HPDE6-E6E7 (cell line): Measurements from ENCODE around the gene SHC4.

Experiments
- DNase-seq: peaks from one replicate; pipeline ENCODE4 v3.0.0; 2011; ENCODE audit warnings: missing footprints; ENCODE audit errors: extremely low spot score

SHC4 gene

DNA sequence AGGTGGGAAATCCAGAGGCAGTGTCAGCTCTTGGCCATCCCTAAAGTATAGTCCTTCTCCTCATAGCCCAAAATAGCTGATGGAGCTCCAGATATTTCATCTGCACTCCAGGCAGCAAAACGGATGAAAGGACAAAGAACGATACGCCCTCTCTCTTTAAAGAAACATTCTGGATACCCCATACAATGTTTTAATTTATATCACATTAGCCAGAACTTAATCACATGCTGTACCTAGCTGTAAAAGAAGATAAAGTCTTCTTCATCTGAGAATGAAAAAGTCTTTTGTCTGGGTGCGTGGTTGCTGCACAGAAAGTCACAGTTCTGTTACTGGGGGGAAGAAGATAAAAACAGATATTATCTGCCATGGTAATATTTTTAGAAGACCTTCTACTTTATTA lies 4.3 kb upstream of the SHC4 start:
- DNase-seq: no peak

DNA sequence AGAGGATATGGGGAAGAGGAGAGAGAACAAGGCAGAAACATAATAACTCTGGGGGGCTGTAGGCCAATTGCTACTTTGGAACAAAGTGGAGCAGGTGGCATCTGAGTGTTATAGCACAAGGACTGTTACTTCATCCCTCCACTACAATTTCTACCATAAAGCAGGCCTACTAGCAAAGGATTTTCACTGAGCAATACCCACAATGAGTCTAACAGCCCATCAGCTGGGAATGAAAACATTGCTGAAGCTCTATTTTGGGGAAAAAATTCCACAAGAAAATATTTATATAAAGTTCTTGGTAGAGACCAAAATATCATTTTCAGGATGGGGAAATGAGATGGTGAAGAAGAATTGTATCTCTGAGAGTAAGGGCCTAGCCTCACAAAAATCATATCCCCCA lies 3.6 kb upstream of the SHC4 start:
- DNase-seq: no peak

GRCh38 chr15:48966595-48967301 lies 3.0 kb upstream of the SHC4 start:
- peak; percentile 42 for DNase-seq

DNA sequence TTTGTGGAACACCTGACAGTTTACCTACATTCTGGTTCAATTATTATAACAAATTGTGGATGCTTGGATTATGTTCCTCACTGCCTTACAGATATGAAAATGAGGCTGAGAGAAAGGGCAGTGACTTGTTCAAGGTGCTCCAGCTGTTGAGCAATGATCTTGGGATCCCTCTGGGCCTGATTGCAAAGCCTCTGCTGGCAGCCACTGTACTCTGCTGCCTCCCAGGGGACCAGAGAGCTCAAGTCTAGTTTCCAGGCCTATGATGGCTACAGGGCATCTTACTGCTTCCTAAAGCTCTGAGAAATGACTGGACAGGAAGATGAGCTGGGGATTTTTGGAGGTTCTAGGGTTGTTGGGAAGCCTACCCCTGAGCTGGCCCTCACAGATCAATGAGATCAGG lies 2.3 kb upstream of the SHC4 start:
- peak; percentile 53 for DNase-seq

GRCh38 chr15:48964898-48965297 lies 1.2 kb upstream of the SHC4 start:
- no peak for DNase-seq

GRCh38 chr15:48962662-48963523 lies 826 bp downstream of the SHC4 start:
- no peak for DNase-seq

- no peak for DNase-seq
These were observed 7.8 kb downstream of the SHC4 start for GRCh38 chr15:48955967-48956366.

DNA sequence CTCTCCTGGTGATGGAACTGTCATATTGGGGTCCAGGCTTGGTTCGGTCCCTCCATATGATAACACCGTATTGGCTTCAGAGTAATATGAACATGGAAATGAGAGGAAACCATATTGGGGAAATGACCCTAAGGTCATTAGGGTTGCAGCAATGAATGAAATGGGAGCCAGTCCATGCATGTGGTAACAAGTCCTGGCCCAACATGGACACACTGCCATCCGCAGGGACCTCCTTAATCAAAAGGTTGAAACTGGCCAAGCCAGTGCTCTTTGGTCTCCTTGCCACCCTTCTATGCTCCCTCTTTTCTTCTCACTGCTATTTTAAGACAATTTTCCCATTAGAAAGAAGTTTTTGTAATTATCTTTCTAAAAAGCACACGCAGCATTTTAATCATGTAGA lies 8.3 kb downstream of the SHC4 start:
- no peak for DNase-seq

DNA sequence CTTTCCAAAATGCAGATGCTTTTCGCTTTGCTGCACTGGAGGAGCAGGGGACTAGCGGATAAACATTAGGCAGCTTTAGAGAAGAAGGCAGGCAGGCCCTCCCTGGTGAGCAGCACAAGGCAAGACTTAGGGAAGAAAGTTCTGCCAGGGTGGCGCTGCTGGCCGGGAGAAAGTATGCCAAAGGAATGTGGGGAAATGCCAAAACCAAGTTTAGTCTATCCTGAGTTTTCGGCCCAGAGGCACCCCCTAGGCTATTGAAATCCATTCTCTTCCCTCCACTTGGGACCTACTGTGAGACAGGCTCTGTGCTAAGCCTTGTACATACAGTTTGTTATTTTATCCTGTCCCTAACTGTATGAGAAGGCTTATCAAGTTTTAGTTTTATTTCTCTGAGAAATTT lies 9.2 kb downstream of the SHC4 start:
- no peak for DNase-seq

- DNase-seq: no peak
These were observed 16.9 kb downstream of the SHC4 start for GRCh38 chr15:48946840-48947187.

DNA sequence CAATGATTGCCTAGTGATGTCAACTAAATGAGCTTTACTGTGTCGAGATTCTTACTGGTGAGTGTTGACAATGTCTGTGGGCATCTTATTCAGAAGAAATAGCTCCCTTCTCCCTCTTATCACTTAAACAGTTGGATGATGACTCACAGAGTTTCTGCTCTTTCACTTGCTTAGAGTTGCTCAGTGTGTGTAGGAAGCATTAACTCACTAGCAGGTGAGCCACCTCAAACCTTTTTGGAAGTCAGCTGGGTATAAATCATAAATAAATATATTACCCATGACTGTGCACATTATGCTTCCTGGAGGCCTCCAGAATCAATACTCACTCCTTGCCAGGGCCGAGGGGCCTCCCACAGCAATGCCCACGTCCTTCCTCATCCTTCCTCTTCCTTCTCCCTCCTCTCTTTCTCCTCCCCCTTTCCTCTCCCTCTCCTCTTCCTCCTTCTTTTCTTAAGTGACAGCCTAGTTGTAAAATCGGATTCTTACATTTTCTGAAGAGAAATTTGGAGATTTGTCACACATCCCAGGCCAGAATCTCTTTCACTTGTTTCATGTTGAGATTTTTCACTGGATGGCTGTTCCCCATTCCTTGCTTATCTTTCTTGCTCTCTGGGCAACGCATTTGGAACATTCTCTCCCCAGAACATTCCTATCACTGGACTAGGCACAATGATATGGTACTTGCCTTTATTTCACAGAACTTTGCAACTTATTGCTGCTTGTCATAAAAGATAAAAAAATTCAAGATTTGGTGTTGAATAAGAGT lies 17.5 kb downstream of the SHC4 start:
- DNase-seq: peak; percentile 37

DNA sequence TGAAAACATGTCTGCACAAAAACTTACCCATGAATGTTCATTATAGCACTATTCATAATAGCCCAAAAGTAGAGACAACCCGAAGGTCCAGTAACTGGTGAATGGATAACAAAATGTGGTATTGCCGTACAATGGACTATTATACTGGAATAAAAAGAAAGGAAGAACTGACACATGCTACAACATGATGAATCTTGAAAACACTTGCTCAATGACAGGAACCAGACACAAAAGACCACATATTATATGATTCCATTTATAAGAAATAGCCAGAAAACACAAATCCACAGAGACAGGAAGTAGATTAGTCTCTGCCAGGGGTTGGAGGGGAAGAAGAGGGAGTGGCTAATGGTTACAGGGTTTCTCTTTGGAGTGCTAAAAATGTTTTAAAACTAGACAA lies 18.3 kb downstream of the SHC4 start:
- no peak for DNase-seq

- no peak for DNase-seq
These were observed 21.8 kb downstream of the SHC4 start for GRCh38 chr15:48941904-48942303.

DNA sequence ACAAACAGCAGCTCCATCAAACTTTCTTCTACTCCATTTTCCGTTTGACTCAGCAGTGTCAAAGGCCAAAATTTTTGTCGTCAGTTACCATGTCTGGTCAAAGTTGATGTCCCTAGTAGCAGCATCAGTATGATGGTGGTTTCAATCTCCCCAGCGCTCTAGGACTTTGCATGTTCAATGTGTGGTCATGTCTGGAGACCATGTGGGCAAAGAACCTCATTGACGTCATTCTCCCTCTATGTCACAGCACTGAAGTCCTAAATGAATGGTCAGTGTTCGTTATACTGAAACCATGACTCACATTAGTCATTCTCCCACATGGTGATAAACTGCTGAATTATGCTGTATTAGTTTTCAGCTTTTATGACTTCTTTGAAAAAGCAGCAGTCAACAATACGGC lies 23.2 kb downstream of the SHC4 start:
- peak; percentile 56 for DNase-seq

DNA sequence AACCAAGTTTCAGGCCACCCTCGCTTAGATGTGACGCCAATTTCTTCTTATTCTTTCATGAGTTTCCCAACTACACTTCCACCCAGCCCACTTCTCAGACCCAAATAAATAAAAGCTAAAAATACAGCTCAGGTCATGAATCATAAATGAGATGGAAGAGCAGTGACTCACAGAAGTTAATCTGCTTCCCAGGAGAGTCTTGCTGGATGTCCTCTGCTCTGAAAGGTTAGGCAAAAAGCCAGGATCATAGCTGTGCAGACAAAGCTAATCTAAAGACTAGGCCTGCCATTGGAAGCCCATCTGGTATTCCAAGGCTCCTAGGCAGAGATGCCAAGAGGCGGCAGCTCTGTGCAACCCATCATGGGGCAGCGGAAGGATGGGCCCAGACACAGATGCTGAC lies 24.1 kb downstream of the SHC4 start:
- DNase-seq: peak; percentile 73

GRCh38 chr15:48937886-48938285 lies 25.8 kb downstream of the SHC4 start:
- DNase-seq: no peak

GRCh38 chr15:48936666-48937065 lies 27.1 kb downstream of the SHC4 start:
- no peak for DNase-seq

DNA sequence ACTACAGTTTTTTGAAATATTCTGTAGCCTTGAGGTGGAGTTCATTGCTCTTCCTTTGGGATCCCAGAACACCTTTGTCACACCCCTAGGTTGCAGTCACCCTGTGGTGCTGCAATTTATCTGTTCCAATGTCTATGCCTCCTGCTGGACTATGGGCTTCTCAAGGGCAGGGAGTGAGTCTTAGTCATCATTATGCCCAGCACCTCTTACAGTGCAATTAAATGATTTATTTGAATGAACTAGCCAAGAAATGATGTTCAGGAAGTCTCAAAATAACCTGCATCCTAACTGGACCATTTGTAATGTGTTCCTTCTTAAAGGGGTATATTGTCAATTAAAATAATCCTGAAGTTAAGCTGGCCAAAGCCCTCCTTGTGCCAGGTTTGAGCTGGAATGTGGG lies 28.5 kb downstream of the SHC4 start:
- no peak for DNase-seq

- no peak for DNase-seq
These were observed 33.0 kb downstream of the SHC4 start for GRCh38 chr15:48930735-48931134.

DNA sequence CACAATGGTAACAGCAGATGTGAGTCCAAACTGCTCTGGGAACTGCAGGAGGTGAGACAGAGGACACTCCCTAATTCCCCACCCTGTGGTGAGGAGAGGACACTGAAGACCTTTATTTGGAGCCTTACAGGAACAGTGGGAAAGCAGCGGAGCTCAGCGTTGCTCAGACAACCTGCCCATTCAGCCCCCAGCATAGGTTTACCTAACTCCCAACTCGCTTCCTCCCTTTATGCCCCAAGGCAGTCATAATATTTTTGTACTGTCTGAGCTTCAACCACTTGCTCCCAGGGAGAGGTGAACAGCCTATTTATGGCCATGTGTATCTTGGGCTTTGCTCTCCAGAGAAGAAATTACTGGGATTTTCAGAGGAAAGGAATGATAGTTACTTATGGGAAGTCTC lies 34.1 kb downstream of the SHC4 start:
- DNase-seq: no peak

DNA sequence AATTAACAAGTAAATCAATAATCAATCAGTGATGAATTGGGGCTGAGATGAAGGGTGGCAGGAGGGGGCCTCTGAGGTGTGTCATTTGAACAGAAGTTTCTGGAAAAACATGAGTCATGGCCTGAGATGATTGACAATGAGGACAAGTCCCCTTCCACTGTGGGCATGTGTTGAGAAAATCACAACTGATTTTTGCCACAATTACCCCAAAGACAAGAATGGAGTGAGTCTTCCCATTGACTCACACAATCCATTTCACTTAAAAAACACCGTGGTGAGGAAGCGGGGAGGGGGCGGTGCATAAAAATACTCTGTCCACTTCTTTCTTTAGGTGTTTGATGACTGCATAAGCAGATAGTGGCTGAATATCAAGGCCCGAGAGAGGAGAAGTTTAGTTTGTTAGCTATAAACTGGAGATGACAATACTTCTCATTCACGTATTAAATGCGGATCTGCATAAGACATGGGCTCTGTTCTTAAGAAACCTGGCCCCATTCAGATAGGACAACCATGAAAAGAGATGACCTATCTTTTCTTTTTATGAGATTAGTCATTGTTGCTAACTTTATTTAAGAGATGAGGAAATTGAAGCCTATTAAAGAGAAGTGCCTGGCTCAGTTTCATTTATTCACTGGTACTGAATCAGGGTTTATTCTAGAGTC lies 34.7 kb downstream of the SHC4 start:
- no peak for DNase-seq

- peak; percentile 67 for DNase-seq
These were observed 38.0 kb downstream of the SHC4 start for GRCh38 chr15:48925714-48926223.
